SK-N-SH (cell line): Measurements from ENCODE around the gene NWD2. TPM values are rescaled to one million over a fixed set of nuclear protein-coding genes. Genes with fewer than 3 reads are reported as not detected.

Experiments
- CTCF ChIA-PET: fragments of 300-600, 350-600 bp; formaldehyde crosslinking; extraction: SDS; loops from one replicate; lab custom pipeline; 2021; lab: Yijun Ruan, JAX
- POLR2A ChIA-PET: fragments of 350-600 bp; sonication (Branson Sonifier 250); formaldehyde crosslinking; extraction: SDS; loops from one replicate; lab custom pipeline; 2020; ENCODE audit warnings: antibody characterized with exemption, inconsistent platforms; lab: Yijun Ruan, JAX
- DNase-seq: peaks from one replicate; pipeline ENCODE4 v3.0.0; 2012
- H2AFZ ChIP-seq: fragments of 200-600 bp; sonication (generic); 2 replicates; pipeline ENCODE4 v1.8.1; 2016; ENCODE audit warnings: antibody characterized with exemption, mild to moderate bottlenecking, low read depth
- H3F3A ChIP-seq: fragments of 200-600 bp; sonication (generic); replicated peaks from 2 replicates; pipeline ENCODE3; 2016; ENCODE audit warnings: antibody characterized with exemption, mild to moderate bottlenecking; ENCODE audit not compliant: insufficient read depth
- H3K27ac ChIP-seq, 2 experiments: fragments of 200-500 bp in 1 of 2; fragments of 200-600 bp in 1 of 2; sonication (Bioruptor generic) in 1 of 2; sonication (generic), shearing (Covaris generic) in 1 of 2; 2 replicates each; pipeline versions ENCODE4 v1.5.1 to v1.6.1; 2014 to 2016; ENCODE audit warnings: low read depth in 2 of 2, inconsistent platforms in 1 of 2, low read length in 1 of 2, mild to moderate bottlenecking in 1 of 2, mixed read lengths in 1 of 2
- H3K27me3 ChIP-seq: fragments of 200-600 bp; sonication (generic), shearing (Covaris generic); 2 replicates; pipeline ENCODE4 v1.6.1; 2016; ENCODE audit warnings: mixed run types; ENCODE audit not compliant: insufficient read depth
- H3K36me3 ChIP-seq, 2 experiments: fragments of 200-500 bp in 1 of 2; fragments of 200-600 bp in 1 of 2; sonication (Bioruptor generic) in 1 of 2; sonication (generic) in 1 of 2; replicated peaks in 1 of 2; 2 replicates each; pipeline versions ENCODE3 to v1.5.1; 2014 to 2016; ENCODE audit warnings: low read length in 1 of 2, mild to moderate bottlenecking in 1 of 2; ENCODE audit not compliant: insufficient read depth in 2 of 2, control insufficient read depth in 1 of 2
- H3K4me1 ChIP-seq, 2 experiments: fragments of 200-500 bp in 1 of 2; fragments of 200-600 bp in 1 of 2; sonication (Bioruptor generic) in 1 of 2; sonication (generic), shearing (Covaris generic) in 1 of 2; 2 replicates each; pipeline versions ENCODE4 v1.5.1 to v1.6.1; 2014 to 2016; ENCODE audit warnings: low read depth in 1 of 2, low read length in 1 of 2, mixed run types in 1 of 2; ENCODE audit not compliant: insufficient read depth in 2 of 2, control insufficient read depth in 1 of 2
- H3K4me2 ChIP-seq: fragments of 200-600 bp; sonication (generic), shearing (Covaris generic); 2 replicates; pipeline ENCODE4 v1.6.1; 2017; ENCODE audit warnings: mixed run types
- H3K4me3 ChIP-seq, 2 experiments: fragments of 200-500 bp in 1 of 2; fragments of 200-600 bp in 1 of 2; sonication (Bioruptor generic) in 1 of 2; sonication (generic), shearing (Covaris generic) in 1 of 2; 2 replicates each; pipeline versions ENCODE4 v1.5.1 to v1.8.1; 2014 to 2016; ENCODE audit warnings: low read depth in 2 of 2, inconsistent platforms in 1 of 2, low read length in 1 of 2, mild to moderate bottlenecking in 1 of 2, mixed read lengths in 1 of 2, moderate library complexity in 1 of 2
- H3K79me2 ChIP-seq: fragments of 200-600 bp; sonication (generic); 2 replicates; pipeline ENCODE4 v1.8.1; 2017; ENCODE audit warnings: mild to moderate bottlenecking; ENCODE audit not compliant: insufficient read depth
- H3K9ac ChIP-seq: fragments of 200-600 bp; sonication (generic); 2 replicates; pipeline ENCODE4 v1.6.1; 2017; ENCODE audit warnings: mixed run types
- H3K9me2 ChIP-seq: fragments of 200-600 bp; sonication (generic); 2 replicates; pipeline ENCODE4 v1.6.1; 2017; ENCODE audit warnings: mixed run types
- H3K9me3 ChIP-seq: fragments of 200-600 bp; sonication (generic); 2 replicates; pipeline ENCODE4 v1.6.1; 2017; ENCODE audit warnings: mixed run types, mild to moderate bottlenecking, moderate library complexity
- H4K20me1 ChIP-seq: fragments of 200-600 bp; sonication (generic); 2 replicates; pipeline ENCODE4 v1.6.1; 2017; ENCODE audit warnings: mild to moderate bottlenecking, mixed run types; ENCODE audit not compliant: insufficient read depth
- CTCF ChIP-seq: fragments of 200-600 bp; sonication (generic); IDR thresholded peaks from 2 replicates; pipeline ENCODE4 v1.6.1; 2017; ENCODE audit warnings: antibody characterized with exemption, mild to moderate bottlenecking, moderate library complexity
- ELF1 ChIP-seq: IDR thresholded peaks from 2 replicates; pipeline ENCODE4 v1.4.0; 2012
- EP300 ChIP-seq, 2 experiments: IDR thresholded peaks; 2 replicates each; pipeline versions ENCODE4 v1.4.0 to v1.6.1; 2012; ENCODE audit warnings: borderline replicate concordance in 1 of 2, low read depth in 1 of 2, low read length in 1 of 2
- EZH2phosphoT487 ChIP-seq: fragments of 200-600 bp; sonication (generic); IDR thresholded peaks from 2 replicates; pipeline ENCODE4 v1.6.1; 2017; ENCODE audit warnings: low read depth, mixed run types, mild to moderate bottlenecking, antibody characterized with exemption, moderate library complexity, borderline replicate concordance
- FOXJ3 ChIP-seq: sonication (generic); formaldehyde crosslinking; IDR thresholded peaks from 2 replicates; pipeline ENCODE4 v1.5.1; 2020; ENCODE audit warnings: mild to moderate bottlenecking, missing genetic modification reagents
- FOXM1 ChIP-seq: IDR thresholded peaks from 2 replicates; pipeline ENCODE4 v1.4.0; 2012; ENCODE audit warnings: low read depth, mild to moderate bottlenecking
- GATA2 ChIP-seq: sonication (generic); formaldehyde crosslinking; IDR thresholded peaks from 2 replicates; pipeline ENCODE4 v1.5.0; 2020; ENCODE audit warnings: mild to moderate bottlenecking, missing genetic modification reagents
- JUND ChIP-seq: IDR thresholded peaks from 2 replicates; pipeline ENCODE4 v1.4.0; 2012
- MEF2A ChIP-seq: IDR thresholded peaks from 2 replicates; pipeline ENCODE4 v1.4.0; 2012; ENCODE audit warnings: low read depth, borderline replicate concordance
- MXI1 ChIP-seq: IDR thresholded peaks from 2 replicates; pipeline ENCODE4 v1.6.1; 2012; ENCODE audit warnings: mild to moderate bottlenecking, low read depth, low read length, improper control_type of control experiment
- NFIC ChIP-seq: IDR thresholded peaks from 2 replicates; pipeline ENCODE4 v1.4.0; 2012; ENCODE audit warnings: borderline replicate concordance
- NRF1 ChIP-seq: IDR thresholded peaks from 2 replicates; pipeline ENCODE4 v1.6.1; 2012; ENCODE audit warnings: low read depth, mild to moderate bottlenecking, low read length
- PBX3 ChIP-seq: IDR thresholded peaks from 2 replicates; pipeline ENCODE4; 2012
- POLR2AphosphoS5 ChIP-seq: IDR thresholded peaks from 2 replicates; pipeline ENCODE4 v1.6.1; 2012; ENCODE audit warnings: low read depth, low read length
- RFX5 ChIP-seq: IDR thresholded peaks from 2 replicates; pipeline ENCODE4 v1.6.1; 2012; ENCODE audit warnings: mild to moderate bottlenecking, improper control_type of control experiment, low read length
- RXRA ChIP-seq: IDR thresholded peaks from 2 replicates; pipeline ENCODE4 v1.4.0; 2012; ENCODE audit warnings: low read depth, mild to moderate bottlenecking, borderline replicate concordance
- SIN3A ChIP-seq: IDR thresholded peaks from 2 replicates; pipeline ENCODE4 v1.6.1; 2012; ENCODE audit warnings: low read depth, mild to moderate bottlenecking, low read length, moderate library complexity, borderline replicate concordance
- TAF1 ChIP-seq: IDR thresholded peaks from 2 replicates; pipeline ENCODE4 v1.6.1; 2012; ENCODE audit warnings: low read depth, mild to moderate bottlenecking, low read length, moderate library complexity, borderline replicate concordance
- TEAD4 ChIP-seq: IDR thresholded peaks from 2 replicates; pipeline ENCODE4 v1.4.0; 2012; ENCODE audit warnings: mild to moderate bottlenecking, borderline replicate concordance; ENCODE audit not compliant: insufficient read depth
- USF1 ChIP-seq: IDR thresholded peaks from 2 replicates; pipeline ENCODE4 v1.4.0; 2012; ENCODE audit warnings: low read depth, borderline replicate concordance
- USF2 ChIP-seq: fragments of 150-350 bp; IDR thresholded peaks from 2 replicates; pipeline ENCODE4 v1.6.1; 2017; ENCODE audit warnings: antibody characterized with exemption, low read length, low read depth, borderline replicate concordance
- YY1 ChIP-seq: IDR thresholded peaks from 2 replicates; pipeline ENCODE4 v1.4.0; 2012; ENCODE audit warnings: low read depth, mild to moderate bottlenecking
- WGBS: methylation state at CpG from one replicate; pipeline ENCODE4 v1.1.6; 2017; ENCODE audit warnings: low lambda C conversion rate; 5-methylcytosine and 5-hydroxymethylcytosine counted together
- polyA plus RNA-seq, 3 experiments: library from polyadenylated mRNA; depleted of rRNA; stranded (reverse); fragments of >200 nt; gene quantifications; 2 replicates each; pipeline ENCODE4 v1.2.3, GENCODE V29; 2012

NWD2 gene
- polyA plus RNA-seq, 1 of the 3 experiments (the other 2 are of a cell fraction): not detected

GRCh38 chr4:37421614-37422013, 177.1 kb downstream of the NWD2 start:
- POLR2A ChIA-PET: no interaction called here
- H3F3A ChIP-seq: no peaks in the 10 kb centered on the region
- no peaks in the 10 kb centered on the region for H3K4me1 ChIP-seq
- TF ChIP-seq CTCF (no peak), TEAD4 (no peak), ELF1 (no peak), USF2 (no peak), GATA2 (no peak), EP300 (IDR thresholded peaks at IDR 0.05; ENCODE audit: borderline replicate concordance in 1 of 2, low read depth in 1 of 2, low read length in 1 of 2) (no peak), USF1 (no peak), JUND (no peak), NRF1 (no peak), RFX5 (no peak), RXRA (no peak), YY1 (no peak)
- no peaks in the 10 kb centered on the region for H3K9me3 ChIP-seq
- CTCF ChIA-PET: no interaction called here
- no peaks in the 10 kb centered on the region for H3K36me3 ChIP-seq
- no peak overlapping the region for H3K27ac ChIP-seq
- no peak overlapping the region for H2AFZ ChIP-seq
- no peaks in the 10 kb centered on the region; the same call in 1 of the 2 replicates for H3K27me3 ChIP-seq
- H3K4me3 ChIP-seq: no peak overlapping the region
- no peak for DNase-seq
- no peaks in the 10 kb centered on the region for H3K9me2 ChIP-seq
- H3K79me2 ChIP-seq: no peaks in the 10 kb centered on the region
- no peak overlapping the region for H3K4me2 ChIP-seq
- WGBS: 9% methylated on average over 4 of the region's 4 CpGs
- no peak overlapping the region for H3K9ac ChIP-seq
- H4K20me1 ChIP-seq: no peaks in the 10 kb centered on the region

- Histone ChIP-seq H2AFZ (no peak overlapping the region), H3K4me3 (no peak overlapping the region), H3K9me3 (no peaks in the 10 kb centered on the region), H3K9ac (no peak overlapping the region), H3K27me3 (no peaks in the 10 kb centered on the region; the same call in 1 of the 2 replicates), H3F3A (no peaks in the 10 kb centered on the region), H4K20me1 (no peaks in the 10 kb centered on the region), H3K36me3 (no peaks in the 10 kb centered on the region), H3K9me2 (no peaks in the 10 kb centered on the region), H3K4me1 (no peaks in the 10 kb centered on the region), H3K27ac (no peak overlapping the region), H3K79me2 (no peaks in the 10 kb centered on the region)
- ChIA-PET POLR2A (no interaction called here), CTCF (no interaction called here)
- DNase-seq: no peak
- 30% methylated on average over 2 of the region's 2 CpGs for WGBS
- no peak for TF ChIP-seq NRF1
- no peak for TF ChIP-seq USF1
- no peak for TF ChIP-seq MEF2A
- TF ChIP-seq RFX5: no peak
- no peak for TF ChIP-seq MXI1
- TF ChIP-seq FOXM1: no peak
- TF ChIP-seq TAF1: no peak
- TF ChIP-seq NFIC: no peak
- TF ChIP-seq RXRA: no peak
- no peak for TF ChIP-seq PBX3
- no peak for TF ChIP-seq EZH2phosphoT487
- TF ChIP-seq GATA2: no peak
- no peak for TF ChIP-seq SIN3A
- TF ChIP-seq FOXJ3 (CRISPR knock-in tag): no peak
- no peak for TF ChIP-seq POLR2AphosphoS5
- TF ChIP-seq, all 33 proteins: peak for 0
- H3K4me2 ChIP-seq: no peak overlapping the region
Measured at GRCh38 chr4:37422102-37422501, 177.6 kb downstream of the NWD2 start.
